GM19463 (cell line): ENCODE data around the gene RAD50.
"Not testable (repeated sequence)": the region's sequence is repeated elsewhere in the genome, so short reads cannot be mapped to it uniquely, and the experiment has no call there.

ENCODE experiments used
- ATAC-seq: cut with Tn5 transposase; IDR thresholded peaks from one replicate; pipeline ENCODE4 v1.9.1; 2021; ENCODE audit warnings: mild to moderate bottlenecking, moderate library complexity; ENCODE audit not compliant: unreplicated experiment

RAD50 gene

DNA sequence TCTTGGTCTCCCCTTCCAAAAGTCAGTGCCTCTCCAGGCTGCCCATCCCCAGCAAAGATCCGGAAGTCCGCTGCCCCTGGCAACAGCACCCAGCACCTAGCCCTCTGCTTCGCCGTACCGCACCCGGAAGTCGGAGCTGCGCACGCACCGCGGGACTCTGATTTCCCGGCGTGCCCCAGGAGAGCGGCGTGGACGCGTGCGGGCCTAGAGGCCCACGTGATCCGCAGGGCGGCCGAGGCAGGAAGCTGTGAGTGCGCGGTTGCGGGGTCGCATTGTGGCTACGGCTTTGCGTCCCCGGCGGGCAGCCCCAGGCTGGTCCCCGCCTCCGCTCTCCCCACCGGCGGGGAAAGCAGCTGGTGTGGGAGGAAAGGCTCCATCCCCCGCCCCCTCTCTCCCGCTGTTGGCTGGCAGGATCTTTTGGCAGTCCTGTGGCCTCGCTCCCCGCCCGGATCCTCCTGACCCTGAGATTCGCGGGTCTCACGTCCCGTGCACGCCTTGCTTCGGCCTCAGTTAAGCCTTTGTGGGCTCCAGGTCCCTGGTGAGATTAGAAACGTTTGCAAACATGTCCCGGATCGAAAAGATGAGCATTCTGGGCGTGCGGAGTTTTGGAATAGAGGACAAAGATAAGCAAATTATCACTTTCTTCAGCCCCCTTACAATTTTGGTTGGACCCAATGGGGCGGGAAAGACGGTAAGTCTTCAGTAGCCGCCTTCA, at the start of gene RAD50:
RAD50 (plus strand) TSS at position 215 of the 715 bp plus-strand sequence; CDS start at position 563, 348 bp downstream.
- peak; percentile 96 for ATAC-seq

DNA sequence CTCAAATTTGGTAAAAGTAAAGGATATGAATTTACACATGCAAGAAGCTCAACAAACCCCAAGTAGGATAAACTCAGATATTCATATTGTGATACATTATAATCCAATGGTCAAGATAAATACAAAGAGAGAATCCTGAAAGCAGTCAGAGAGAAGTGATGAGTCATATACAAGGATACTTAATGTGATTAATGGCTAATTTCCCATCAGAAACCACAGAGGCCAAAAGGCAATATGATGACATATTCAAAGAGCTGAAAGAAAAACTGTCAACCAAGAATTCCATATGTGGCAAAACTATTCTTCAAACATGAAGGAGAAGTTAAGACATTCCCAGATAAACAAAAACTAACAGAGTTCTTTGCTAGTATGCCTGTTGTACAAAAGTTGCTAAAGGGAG, 46.7 kb upstream of the RAD50 start:
- ATAC-seq: no peak

DNA sequence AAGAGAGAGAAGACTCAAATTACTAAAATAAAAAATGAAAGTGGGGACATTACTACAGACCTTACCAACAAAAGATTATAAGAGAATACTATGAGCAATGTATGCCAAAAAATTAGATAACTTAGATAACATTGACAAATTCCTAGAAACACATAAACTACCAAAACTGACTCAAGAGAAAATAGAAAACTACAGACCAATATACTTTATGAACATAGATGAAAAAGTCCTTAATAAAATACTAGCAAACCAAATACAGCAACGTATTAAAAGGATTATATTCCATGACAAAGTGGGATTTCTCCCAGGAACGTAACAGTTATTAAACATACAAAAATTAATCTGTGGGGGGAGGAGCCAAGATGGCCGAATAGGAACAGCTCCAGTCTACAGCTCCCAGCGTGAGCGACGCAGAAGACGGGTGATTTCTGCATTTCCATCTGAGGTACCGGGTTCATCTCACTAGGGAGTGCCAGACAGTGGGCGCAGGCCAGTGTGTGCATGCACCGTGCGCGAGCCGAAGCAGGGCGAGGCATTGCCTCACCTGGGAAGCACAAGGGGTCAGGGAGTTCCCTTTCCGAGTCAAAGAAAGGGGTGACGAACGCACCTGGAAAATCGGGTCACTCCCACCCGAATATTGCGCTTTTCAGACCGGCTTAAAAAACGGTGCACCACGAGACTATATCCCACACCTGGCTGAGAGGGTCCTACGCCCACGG, 43.0 kb upstream of the RAD50 start:
- ATAC-seq: not testable (repeated sequence)

DNA sequence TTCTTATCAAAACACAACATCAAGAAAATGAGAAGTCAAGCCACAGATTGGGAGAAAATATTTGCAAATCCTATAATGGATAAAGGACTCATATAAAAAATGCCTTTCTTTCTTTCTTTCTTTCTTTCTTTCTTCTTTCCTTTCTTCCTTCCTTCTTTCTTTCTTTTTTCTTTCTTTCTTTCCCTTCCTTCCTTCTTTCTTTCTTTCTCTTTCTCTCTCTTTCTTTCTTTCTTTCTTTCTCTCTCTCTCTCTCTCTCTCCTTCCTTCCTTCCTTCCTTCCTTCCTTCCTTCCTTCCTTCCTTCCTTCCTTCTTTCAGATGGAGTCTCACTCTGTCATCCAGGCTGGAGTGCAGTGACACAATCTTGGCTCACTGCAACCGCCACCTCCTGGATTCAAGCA, 34.7 kb upstream of the RAD50 start:
- not testable (repeated sequence) for ATAC-seq

DNA sequence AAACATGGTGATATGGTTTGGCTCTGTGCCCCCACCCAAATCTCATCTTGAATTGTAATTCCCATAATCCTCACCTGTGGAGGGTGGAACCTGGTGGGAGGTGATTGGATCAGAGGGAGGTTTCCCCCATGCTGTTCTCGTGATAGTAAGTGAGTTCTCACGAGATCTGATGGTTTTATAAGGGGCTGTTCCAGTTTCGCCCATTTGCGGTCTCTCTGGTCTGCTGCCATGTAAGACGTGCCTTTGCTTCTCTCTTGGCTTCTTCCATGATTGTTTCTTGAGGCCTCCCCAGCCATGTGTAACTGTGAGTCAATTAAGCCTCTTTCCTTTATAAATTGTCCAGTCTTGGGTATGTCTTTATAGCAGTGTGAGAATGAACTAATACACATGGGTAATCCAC, 31.9 kb upstream of the RAD50 start:
- ATAC-seq: not testable (repeated sequence)

DNA sequence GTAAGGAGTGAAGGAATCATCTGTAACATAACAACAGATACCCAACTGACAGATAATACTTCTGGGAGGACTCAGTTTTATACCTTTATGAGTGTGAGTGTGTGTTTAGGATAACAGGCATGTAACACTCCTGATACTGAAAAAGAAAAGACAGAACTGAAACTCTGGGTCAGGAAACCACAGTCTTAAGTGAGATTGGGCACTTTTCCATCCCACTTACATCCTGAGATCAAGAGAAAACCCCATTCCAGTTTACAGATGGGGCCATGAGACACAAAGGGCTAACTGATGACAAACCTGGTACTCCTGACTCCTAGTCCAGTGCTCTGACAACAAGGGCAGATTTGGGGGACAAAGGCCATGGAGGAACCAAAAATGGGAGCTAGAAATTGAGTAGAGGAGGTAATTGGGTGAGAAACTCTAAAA, 31.5 kb upstream of the RAD50 start:
- peak; percentile 64 for ATAC-seq

DNA sequence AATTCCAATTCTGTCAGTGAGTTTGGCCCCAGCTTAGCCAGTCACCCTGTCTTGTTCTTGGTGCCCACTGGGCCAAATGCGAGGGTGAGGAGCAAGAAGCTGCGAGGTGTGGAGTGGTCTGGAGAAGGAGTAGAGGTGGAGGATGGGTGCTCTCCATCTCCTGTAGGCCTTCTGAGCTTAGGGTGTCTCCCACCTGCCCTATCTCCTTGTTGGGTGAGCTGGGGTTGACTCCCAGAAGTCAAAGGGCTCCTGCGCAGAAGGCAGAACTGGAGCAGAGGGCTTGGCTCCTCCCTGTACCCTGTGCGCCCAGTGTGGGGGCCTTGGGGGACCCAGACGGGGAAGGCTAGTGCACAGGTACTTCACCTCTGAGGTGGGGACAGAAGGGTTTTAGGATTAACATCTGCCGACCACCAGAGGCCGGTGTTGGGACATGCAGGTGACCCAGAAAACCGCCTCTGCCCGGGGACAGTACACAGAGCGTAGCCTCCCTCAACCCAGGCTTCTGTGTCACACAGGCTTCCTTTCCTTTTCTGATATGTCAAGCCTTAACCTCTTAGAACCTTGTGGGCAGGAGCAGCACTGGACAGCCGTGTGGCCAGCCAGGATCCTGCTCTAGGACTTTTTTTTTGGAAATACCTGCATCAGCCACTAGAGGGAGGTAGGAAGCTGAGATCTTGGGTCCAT, 30.3 kb upstream of the RAD50 start:
- no peak for ATAC-seq

DNA sequence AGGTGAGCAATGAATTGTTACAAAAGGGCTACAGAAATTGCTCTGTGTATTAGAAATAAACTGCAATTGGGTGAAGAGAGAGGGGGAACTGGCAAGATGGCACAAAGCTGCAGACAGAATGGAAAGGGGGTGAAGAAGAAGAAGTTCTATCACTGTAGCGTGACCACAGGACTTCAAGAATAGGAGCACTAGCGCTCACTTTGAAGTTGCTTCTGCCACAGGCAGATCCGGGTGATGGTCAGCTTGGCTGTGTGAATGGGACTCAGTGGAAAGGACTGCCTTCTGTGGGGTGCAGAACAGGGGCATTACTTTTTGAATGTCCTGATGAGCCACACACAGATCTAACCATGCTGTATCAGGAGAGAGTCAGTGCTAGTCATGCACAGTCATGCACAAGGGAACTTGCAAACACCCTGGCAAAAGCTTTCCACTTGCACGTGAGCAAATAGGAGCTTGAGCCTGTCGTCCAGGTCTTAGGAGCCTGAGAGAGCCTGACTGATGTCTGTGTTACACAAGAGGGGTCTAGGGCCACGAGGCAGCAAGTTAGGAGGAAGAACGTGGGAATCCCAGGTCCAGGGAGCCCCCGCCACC, 29.7 kb upstream of the RAD50 start:
- ATAC-seq: no peak

DNA sequence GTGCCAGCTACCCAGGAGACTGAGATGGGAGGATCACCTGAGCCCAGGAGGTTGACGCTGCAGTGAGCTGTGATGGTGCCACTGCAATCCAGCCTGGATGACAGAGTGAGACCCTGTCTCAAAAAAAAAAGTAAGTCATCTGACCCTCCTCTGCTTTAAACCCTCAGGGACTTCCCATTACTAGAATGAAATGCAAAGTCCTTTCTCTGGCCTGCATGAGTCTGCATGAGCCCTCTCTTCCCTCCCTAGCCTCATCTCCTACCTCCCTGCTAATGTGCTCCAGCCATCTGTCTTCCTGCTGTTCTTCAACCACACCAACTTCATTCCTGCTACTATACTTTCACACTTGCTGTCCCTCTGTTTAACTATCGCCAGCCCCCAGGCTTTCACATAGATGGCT, 28.8 kb upstream of the RAD50 start:
- no peak for ATAC-seq

DNA sequence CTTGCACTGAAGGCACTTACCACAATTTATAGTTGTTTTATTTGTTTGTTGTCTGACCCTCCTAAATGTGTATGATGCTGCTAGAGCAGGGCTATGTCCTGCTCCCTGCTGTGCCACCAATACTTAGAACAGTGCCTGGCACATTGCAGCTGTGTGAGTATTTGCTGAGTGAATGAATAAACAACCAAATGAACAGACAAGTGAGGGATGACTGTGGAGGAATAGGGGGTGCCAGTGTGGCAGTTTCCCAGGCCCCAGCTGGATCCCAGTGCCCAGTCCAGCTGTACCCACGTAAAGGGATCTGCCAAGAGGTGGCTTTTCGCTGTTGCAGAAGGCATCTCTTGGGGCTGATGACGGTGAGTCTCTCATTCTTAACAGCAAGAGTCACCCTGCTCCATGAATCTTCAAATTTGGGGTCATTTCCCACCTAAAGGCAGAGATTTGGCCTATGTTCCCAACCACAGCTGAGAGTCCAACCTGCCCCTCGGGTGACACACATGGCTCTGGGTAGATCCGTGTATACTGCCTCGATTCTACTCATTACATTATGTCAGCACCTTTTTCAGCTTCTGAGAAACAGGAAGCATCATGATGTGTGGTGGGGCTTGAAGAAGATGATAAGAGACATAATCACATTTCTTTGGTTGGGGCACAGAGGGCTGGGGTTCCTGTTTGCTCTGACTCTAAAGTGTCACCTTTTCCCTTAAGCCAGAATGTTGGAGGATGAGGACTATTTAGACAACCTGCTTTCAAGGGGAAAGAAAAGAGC, 27.7 kb upstream of the RAD50 start:
- no peak for ATAC-seq

DNA sequence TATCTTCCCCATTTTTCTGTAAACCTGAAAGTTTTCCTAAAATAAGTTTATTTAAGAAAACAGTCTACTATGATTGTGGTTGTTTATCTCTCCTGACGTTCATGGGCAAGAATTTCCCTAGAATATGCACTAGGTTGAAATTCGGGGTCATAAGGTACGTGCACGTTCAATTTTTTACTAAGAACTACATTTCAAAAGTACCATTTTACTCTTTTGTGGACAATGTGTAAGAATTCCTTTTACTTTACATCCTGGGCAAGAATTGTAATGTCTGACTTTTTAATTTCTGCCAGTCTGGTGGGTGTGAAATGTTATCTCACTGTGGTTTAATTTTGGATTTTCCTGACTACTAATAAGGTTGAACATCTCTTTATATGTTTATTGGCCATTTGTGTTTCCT, 25.8 kb upstream of the RAD50 start:
- ATAC-seq: no peak

DNA sequence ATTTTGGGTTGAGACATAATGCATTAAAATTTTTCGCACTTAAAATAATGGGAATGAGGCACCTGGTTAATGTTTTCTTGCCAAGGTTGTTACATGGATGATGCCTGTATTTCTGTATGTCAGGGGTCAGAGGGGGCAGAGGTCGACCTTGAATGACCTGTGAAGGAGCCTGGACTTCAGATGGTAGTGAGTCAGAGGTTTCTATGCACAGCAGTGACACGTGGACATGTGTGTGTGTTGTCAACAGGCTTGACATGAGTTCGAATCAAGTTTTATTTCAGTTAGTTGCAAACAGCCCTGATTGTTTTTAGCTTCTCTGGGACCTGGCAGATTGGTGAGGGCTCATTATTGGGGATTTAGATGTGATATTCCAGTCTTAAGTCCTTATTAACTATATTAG, 17.1 kb upstream of the RAD50 start:
- ATAC-seq: no peak

DNA sequence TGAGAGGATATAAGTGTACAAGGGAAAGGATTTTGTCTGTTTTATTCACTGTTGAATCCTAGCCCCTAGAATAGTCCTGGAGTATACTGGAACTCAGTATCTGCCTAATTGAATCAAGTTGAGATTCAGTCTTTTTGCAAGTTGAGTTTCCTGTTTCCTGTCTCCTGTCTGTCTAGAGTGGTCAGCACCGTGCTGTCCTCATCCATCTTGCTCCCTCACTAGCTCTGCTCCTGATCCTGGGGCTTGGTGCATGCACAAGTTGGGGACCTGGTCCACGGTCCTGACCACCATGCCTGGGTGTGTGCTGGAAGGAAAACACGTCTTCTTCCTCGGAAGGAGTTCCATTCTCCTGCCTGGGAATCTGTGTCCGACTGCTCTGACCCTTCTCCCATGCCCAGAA, 16.6 kb upstream of the RAD50 start:
- ATAC-seq: no peak

DNA sequence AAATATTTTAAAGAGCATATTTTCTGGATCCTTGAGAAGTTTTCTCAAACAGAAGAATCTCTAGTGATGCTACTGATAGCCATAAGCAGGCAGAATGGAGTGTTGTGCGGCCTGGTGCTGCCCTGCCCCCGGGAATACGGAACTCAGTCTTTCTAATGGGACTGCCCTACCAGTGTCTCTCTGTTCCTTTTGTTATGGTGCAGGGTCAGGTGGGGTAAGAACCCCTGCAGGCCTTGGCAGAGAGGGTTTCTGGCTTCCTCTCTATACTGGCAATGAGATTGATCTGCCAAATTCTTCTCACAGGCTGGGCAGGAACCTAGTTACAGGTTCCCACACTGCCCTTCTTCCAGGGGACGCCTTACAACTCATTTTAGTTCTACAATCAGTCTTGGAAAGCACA, 16.0 kb upstream of the RAD50 start:
- ATAC-seq: no peak

DNA sequence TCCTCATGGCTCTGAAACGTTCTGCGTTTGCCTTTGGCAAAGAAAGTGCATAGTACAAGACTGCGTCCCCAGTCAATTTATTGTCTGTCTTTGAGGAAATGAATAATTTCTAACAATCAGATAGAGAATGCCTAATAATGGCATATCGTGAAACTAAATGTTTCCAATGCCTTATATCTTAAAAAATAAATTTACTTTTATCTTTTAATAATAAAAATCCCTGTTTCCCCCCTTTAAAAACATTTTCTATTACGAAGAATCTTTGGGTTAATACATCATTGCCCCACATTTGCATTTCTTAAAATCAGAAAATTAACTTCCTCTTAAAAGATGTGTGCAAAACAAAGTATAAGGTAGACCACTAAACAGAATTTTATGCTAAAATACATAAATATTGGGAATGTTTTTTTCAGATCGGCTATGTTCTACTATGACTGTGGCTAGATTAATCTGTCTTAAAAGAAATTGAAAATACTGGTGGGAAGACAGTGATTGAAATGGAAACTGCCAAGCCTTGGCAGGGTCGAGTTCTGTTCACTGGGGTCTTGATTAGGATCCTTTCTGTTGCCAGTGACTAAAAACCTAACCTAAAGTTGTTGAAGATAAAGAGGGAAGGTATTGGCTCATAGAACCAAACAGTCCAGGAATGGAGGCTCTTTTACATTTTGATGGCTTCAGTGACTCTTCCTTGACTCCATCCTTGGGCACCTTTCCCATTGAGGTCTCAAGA, 13.1 kb upstream of the RAD50 start, which contains the start of gene IL5:
IL5 (minus strand) TSS at position 51 of the 730 bp plus-strand sequence; CDS start at position 7, 44 bp downstream.
- no peak for ATAC-seq

DNA sequence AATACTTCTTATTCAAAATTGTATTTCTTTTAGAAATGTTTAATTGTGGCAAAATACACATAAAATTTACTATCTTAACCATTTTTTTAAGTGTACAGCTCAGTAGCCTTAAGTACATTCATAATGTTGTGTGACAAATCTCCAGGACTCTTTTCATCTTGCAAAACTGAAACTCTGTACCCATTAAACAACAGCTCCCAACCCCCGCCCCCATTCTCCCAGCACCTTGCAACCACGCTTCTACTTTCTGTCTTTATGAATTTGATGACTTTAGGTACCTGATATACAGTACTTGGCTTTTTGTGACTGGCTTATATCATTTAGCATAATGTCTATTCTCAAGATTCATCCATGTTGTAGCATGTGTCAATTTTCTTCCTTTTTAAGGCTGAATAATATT, 10.7 kb upstream of the RAD50 start:
- ATAC-seq: no peak

DNA sequence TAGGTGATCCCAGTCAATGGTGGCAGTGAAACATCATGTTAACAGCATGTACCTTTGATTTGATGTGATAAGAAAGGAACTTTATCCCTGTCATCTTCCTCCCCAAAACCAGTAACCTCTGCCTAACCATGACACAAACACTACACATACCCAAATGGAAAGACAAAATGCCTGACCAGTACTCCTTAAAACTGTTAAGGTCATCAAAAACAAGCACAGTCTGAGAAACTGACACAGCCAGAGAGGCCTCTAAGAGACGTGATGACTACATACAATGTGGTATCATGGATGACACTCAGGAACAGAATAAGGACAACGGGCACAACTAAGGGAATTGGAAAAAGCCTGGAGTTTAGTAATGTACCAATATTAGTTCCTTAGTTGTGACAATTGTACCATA, 9.5 kb upstream of the RAD50 start:
- no peak for ATAC-seq

DNA sequence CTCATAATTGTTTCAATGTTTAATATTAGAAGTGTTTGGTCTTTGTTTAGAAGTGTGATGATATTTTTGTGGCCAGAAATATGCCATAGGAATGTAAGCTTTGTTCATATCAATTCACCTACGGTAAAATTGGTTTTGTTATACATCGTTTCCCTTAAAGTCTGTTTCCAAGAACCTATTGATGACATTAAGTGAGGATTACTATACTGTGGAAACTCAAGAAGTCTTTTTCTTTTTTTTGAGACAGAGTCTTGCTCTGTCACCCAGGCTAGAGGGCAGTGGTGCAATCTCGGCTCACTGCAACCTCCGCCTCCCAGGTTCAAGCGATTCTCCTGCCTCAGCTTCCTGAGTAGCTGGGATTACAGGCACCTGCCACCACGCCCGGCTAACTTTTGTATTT, 7.9 kb upstream of the RAD50 start:
- not testable (repeated sequence) for ATAC-seq

DNA sequence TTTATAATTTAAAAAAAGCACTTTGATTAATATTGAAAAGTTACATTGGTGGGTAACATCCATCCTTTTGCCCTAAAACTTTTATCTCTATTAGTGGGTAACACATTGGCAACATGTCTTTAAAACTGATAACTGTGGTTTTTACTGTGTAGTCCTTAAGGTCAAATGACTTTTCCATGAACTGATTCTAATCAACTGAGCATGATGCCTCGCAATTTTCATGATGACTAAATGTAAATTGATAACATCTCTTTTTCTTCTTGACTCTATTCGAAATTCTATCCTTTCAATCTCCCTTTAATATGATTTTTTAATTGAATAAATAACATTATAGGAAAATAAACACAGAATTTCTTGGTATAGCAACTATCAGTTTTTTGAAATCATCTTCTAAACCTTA, 7.2 kb upstream of the RAD50 start:
- no peak for ATAC-seq

DNA sequence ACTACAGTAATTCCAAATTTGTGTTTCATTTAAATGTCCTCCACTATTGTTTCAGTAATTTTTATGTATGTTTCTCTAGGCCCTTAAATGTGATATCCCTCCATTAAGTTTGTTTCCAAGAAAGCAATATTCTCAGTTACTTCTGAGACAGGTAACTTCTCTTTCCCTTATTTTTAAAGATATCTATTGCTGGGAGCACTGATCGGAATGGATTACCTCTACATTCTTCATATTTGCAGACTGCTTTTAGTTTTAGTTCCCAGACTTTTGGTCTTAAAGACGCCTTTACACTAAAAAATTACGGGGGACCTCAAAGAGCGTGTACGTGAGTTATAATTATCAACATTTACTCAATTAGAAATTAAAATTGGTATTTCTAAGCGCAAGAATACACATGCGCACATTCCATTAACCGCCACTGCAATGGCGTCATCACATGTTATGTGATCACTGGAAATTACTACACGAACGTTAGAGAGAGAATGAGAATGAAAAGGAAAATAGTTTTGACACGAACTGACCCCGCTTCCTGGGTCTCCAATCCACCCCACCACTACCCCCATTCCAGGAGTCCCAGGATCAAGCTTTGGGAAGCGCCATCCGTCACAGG, 519 bp upstream of the RAD50 start:
- no peak for ATAC-seq
